Neuron (in vitro differentiated cells): ENCODE data around the gene PRTG.
"Not testable (repeated sequence)": the region's sequence is repeated elsewhere in the genome, so short reads cannot be mapped to it uniquely, and the experiment has no call there.

Experiments used
- H2AFZ ChIP-seq: one replicate; pipeline ENCODE4 v1.6.1; 2013; ENCODE audit warnings: low read depth, mild to moderate bottlenecking, inconsistent platforms, low read length, moderate library complexity
- H3K27me3 ChIP-seq: one replicate; pipeline ENCODE4 v1.6.1; 2013; ENCODE audit warnings: low read length; ENCODE audit not compliant: insufficient read depth
- H3K36me3 ChIP-seq: one replicate; pipeline ENCODE4 v1.6.1; 2013; ENCODE audit warnings: low read length; ENCODE audit not compliant: insufficient read depth
- H3K4me1 ChIP-seq: one replicate; pipeline ENCODE4 v1.6.1; 2013; ENCODE audit warnings: low read length; ENCODE audit not compliant: insufficient read depth
- H3K4me3 ChIP-seq: 2 replicates; pipeline ENCODE4 v1.5.1; 2013; ENCODE audit warnings: mild to moderate bottlenecking, low read length, moderate library complexity
- H3K9me3 ChIP-seq: one replicate; pipeline ENCODE4 v1.6.1; 2013; ENCODE audit warnings: low read length

PRTG gene

DNA sequence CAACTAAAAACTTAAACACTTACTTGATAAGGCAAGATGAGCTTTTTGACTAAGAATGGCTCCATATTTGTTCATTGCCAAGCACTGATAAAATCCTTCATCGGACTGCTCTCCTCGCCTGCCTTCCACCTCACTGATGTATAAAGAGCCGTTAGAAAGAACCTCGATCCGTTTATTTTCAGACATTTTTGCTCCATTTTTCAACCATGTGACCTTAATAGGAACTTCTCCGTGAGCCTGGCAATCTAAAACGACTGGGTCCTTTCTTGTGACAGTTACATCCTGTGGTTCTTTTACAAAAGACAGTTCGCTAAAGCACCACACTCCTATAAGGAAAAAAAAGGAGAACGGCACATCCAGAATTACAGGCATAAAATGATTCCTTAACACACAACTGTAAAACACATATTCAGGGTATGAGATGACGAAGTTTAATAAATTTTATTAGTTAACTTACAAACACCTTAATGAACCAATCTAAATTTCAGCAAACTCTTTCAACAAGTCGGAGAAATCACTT is 2.5 kb downstream of the PRTG start:
- peaks cover 53% of the 10 kb centered on the region for H3K4me1 ChIP-seq
- peak overlapping the region; percentile 81 for H3K4me3 ChIP-seq
- no peaks in the 10 kb centered on the region for H3K27me3 ChIP-seq

DNA sequence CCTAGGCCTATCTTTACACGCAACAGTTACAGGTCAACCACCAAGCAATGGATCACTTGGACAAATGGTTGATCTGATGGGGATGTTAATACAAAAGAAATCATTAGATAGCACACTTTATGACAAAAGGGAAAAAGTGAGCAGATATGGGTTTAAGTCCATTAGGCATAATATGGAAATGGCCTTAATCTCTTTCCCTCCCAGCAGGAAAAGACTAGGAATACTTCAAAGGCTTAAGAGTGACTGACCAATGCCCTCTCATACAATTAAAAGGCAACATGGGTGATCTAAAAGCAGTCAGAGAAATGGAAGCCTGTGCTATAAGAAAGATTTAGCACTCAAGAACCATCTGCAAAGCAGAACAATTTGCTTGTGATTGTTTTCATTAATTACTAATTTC is 3.3 kb downstream of the PRTG start:
- H3K36me3 ChIP-seq: peaks cover 49% of the 10 kb centered on the region
- peaks cover 60% of the 10 kb centered on the region for H3K4me1 ChIP-seq
- H3K27me3 ChIP-seq: no peaks in the 10 kb centered on the region
- no peak overlapping the region for H2AFZ ChIP-seq
- no peaks in the 10 kb centered on the region for H3K9me3 ChIP-seq
- peak overlapping the region; percentile 81 for H3K4me3 ChIP-seq

More for the DNA sequence above, 2.5 kb downstream of the PRTG start:
- H3K36me3 ChIP-seq: peaks cover 45% of the 10 kb centered on the region
- H2AFZ ChIP-seq: no peak overlapping the region
- H3K9me3 ChIP-seq: no peaks in the 10 kb centered on the region

DNA sequence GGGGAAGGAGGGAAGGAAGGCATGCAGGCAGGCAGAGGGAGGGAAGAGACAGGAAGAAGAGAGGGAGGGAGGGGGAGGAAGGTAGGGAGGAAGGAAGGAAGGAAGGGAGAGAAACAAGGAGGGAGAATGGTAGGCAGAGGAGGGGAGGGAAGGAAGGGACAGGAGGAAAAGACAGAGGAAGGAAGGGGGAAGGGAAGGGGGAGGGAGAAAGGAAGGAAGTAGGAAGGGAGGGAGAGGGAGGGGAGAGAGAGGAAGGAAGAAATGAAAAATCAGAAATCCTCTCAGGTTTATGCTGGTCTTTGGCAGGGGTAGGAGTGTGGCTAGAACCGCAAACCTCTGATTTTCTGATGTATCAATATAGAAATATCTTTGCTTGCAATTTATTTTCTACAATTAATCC is 4.2 kb downstream of the PRTG start:
- Histone ChIP-seq H2AFZ (no peak overlapping the region), H3K27me3 (no peaks in the 10 kb centered on the region), H3K4me1 (peaks cover 60% of the 10 kb centered on the region), H3K4me3 (peak overlapping the region; percentile 81), H3K36me3 (peaks cover 57% of the 10 kb centered on the region), H3K9me3 (peaks cover under 1% of the 10 kb centered on the region)

DNA sequence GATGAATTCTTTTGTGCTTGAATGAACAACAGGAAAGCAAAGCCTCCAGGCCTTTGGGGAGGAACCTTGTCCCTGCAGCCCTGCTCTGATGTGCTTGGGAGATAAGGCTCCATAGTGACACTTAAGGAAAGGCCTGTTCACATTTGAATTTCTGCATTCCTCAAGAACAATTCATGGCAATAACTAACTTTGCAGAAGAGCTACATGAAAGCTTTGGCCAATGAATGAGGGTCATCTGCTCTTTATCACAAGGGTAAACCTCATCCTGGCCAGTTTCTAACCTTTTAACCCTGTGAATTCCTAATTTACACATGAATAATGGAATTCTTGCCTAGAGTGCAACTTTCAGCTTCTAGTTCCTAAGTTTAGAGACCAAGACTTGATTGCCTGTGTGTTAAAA is 5.6 kb downstream of the PRTG start:
- peaks cover 3% of the 10 kb centered on the region for H3K9me3 ChIP-seq
- peaks cover 64% of the 10 kb centered on the region for H3K36me3 ChIP-seq
- H3K4me3 ChIP-seq: peak overlapping the region; percentile 40
- no peak overlapping the region for H2AFZ ChIP-seq
- no peaks in the 10 kb centered on the region for H3K27me3 ChIP-seq
- H3K4me1 ChIP-seq: peaks cover 61% of the 10 kb centered on the region

DNA sequence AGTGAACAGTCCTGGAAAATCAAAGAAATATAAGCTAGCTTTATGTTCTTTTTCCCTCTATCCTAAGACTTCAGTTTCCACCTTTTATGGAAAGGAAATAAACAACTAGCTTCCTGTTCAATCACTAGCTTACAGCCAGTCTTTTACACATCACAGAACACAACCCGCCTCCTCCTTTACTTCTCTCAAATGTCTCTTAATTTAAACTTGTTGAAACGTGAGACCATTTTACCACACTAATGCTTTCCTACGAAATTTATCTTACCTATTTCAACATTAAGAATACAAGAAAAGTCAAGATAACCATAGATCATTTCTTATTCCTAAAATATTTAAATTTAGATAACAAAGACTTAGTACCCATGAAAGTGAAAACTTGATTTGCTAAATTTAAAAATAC is 6.2 kb downstream of the PRTG start:
- Histone ChIP-seq H2AFZ (no peak overlapping the region), H3K36me3 (peaks cover 66% of the 10 kb centered on the region), H3K4me3 (peak overlapping the region; percentile 40), H3K27me3 (no peaks in the 10 kb centered on the region), H3K4me1 (peaks cover 61% of the 10 kb centered on the region), H3K9me3 (peaks cover 3% of the 10 kb centered on the region)

DNA sequence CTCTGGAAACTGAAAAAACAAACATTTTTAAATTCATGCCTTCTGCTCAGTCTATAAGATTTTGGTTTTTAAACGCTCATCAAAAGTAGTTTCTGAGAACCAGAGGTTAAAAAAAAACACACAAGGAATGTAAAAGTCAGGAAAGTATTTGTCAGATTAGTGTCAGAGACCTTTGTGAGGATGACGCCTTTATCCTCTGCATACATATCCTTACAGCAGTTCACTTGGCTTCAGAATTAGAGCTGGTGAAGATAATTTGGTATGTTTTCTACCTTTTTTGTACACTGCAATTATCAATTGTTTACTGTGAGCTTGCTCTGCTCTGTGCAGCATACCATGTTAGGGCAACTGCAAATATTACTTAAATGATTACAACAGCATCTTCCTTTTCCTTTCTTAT is 8.3 kb downstream of the PRTG start:
- peaks cover 58% of the 10 kb centered on the region for H3K4me1 ChIP-seq
- H3K36me3 ChIP-seq: peaks cover 66% of the 10 kb centered on the region
- no peaks in the 10 kb centered on the region for H3K27me3 ChIP-seq
- no peak overlapping the region for H2AFZ ChIP-seq
- H3K4me3 ChIP-seq: peak overlapping the region; percentile 21
- peaks cover 3% of the 10 kb centered on the region for H3K9me3 ChIP-seq

DNA sequence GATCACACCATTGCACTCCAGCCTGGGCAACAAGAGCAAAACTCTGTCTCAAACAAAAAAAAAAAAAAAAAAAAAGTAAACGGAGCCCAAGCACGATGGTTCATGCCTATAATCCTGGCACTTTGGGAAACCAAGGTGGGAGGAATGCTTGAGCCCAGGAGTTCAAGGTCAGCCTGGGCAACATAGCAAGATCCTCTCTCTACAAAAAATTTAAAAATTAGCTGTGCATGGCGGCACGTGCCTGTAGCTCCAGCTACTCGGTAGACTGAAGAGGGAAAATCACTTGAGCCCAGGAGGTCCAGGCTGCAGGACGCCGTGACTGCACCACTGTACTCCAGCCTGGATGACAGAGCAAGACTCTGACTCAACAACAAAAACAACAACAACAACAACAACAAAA is 9.5 kb downstream of the PRTG start:
- not testable (repeated sequence) for H3K9me3 ChIP-seq, H3K4me3 ChIP-seq, H2AFZ ChIP-seq, H3K27me3 ChIP-seq
- Histone ChIP-seq H3K4me1 (peaks cover 46% of the 10 kb centered on the region), H3K36me3 (peaks cover 67% of the 10 kb centered on the region)

DNA sequence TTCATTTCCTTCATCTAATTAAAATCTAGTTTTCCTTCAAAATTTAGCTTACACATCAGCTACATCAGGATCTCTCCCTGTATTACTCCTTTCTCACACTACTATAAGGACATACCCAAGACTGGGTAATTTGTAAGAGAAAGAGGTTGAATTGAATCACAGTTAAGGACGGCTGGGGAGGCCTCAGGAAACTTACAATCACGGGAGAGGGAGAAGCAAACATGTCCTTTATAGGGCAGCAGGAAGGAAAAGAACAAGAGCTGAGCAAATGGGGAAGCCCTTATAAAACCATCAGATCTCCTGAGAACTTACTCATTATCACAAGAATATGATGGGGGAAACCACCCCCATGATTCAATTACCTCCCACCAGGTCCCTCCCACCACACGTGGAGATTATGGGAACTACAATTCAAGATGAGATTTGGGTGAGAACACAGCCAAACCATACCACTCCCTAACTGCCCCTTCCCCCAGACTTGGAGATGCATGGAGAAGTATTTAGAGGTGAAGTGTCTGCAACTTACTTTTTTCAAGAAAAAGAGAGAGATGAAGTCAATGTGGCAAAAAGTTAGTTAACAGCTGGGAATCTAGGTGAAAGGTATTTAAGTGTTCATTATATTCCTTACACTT is 21.3 kb downstream of the PRTG start:
- Histone ChIP-seq H3K36me3 (peaks cover 59% of the 10 kb centered on the region), H2AFZ (no peak overlapping the region), H3K4me3 (no peak overlapping the region), H3K4me1 (peaks cover 21% of the 10 kb centered on the region), H3K27me3 (no peaks in the 10 kb centered on the region), H3K9me3 (peaks cover 14% of the 10 kb centered on the region)

DNA sequence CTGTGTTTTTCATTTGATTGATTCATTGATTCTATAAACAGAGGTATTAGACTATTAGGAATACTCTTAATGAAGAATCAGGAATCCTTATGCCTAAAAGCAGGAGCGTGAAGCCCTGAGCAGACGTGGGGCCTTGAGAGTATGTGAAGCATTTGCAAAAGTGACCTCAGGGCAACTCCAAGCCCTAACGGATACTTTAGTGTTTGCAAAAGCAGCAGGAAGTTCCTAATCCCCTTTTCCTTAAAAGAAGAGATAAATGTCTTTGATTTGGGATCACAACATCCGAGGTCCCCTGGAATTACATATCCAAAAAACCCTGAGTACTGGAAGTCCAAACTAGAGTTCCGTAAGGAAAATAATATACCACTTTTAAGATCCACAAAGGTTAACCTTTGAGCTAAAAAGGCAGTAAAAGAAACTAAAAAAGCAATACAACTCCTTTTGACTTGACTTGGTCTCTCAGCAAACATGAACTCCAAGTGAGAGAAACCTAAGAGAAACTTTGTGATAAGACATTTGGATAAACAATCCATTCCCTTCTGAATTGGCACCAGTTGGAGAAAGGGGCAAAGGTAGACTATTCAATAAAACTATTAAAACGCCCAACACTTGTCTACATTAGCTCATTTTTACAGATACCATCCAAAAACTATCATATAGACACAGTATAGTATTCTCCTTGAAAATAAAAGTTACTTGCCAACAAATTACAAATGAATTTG is 27.4 kb downstream of the PRTG start:
- Histone ChIP-seq H3K27me3 (no peaks in the 10 kb centered on the region), H3K36me3 (peaks cover 24% of the 10 kb centered on the region), H3K9me3 (no peaks in the 10 kb centered on the region), H3K4me3 (no peak overlapping the region), H3K4me1 (peaks cover 77% of the 10 kb centered on the region), H2AFZ (no peak overlapping the region)

DNA sequence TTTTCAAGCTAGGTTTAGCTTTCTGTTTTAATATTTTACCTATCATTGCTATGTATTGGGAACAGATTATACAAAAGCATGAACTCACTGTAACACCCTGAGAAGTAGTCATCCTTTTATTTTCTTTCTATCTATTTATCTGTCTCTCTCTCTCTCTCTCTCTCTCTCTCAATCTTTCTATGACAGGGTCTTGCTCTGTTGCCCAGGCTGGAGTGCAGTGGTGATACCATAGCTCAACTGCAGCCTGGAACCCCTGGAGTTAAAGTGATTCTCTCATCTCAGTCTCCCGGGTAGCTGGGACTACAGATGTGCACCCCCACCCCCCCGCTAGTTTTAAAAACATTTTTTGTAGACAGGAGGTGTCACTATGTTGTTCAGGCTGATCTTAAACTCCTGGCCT is 28.9 kb downstream of the PRTG start:
- Histone ChIP-seq H3K4me1 (peaks cover 77% of the 10 kb centered on the region), H3K36me3 (peaks cover 19% of the 10 kb centered on the region), H2AFZ (no peak overlapping the region), H3K27me3 (no peaks in the 10 kb centered on the region), H3K9me3 (no peaks in the 10 kb centered on the region), H3K4me3 (no peak overlapping the region)

DNA sequence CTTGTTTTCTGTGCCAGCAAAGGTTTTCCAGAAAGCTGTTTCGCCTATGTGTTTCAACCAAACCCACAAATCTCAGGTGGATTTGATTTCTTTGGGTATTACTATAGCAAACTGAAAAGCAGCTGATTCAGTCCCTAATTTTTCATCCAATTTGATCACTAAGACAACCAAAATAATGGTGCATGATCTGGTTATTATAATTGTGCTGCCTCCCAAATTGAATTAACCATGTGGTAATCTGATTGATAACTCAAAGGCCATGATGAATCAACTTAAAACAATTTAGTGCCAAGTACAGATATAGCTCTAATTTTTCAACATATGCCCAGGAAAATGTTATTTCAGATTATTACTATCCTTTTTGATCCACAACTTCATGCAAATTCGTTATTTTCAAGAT is 30.6 kb downstream of the PRTG start:
- Histone ChIP-seq H2AFZ (no peak overlapping the region), H3K9me3 (no peaks in the 10 kb centered on the region), H3K4me3 (no peak overlapping the region), H3K36me3 (peaks cover 24% of the 10 kb centered on the region), H3K4me1 (peaks cover 77% of the 10 kb centered on the region), H3K27me3 (no peaks in the 10 kb centered on the region)

DNA sequence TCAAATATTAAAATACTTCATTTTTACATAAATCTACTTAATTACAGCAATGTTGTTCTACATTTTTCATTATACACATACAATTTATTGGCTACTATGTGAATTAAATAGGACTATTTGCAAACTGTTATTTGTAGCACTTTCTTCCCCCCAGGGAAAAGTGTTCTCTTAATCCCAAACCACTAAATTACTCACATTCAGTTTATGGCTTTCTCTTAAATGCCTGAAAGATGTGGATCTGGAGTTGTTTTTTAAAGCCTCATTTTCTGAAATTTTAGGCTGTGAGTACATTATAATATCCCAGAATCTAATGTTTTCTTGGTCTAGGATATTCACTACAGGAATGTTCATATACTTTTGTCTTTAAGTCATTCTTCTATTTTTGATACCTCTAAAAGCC is 32.7 kb downstream of the PRTG start:
- Histone ChIP-seq H3K9me3 (no peaks in the 10 kb centered on the region), H3K36me3 (peaks cover 18% of the 10 kb centered on the region), H2AFZ (no peak overlapping the region), H3K4me3 (no peak overlapping the region), H3K27me3 (no peaks in the 10 kb centered on the region), H3K4me1 (peaks cover 74% of the 10 kb centered on the region)

DNA sequence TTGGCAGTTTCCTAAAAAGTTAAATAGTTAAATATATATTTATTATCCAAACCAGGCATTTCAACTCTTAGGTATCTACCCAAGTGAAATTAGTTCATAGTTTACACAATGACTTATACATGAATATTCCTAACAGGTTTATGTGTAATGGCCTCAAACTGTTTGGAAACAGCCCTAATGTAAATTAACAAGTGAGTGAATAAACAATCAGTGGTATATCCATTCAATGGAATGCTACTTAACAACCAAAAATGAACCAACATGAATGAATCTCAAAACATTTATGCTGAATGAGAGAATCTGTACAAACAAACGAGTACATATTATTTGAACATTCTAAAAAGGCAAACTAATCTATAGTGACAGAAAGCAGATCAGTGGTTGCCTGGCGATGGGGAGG is 33.5 kb downstream of the PRTG start:
- Histone ChIP-seq H3K36me3 (peaks cover 18% of the 10 kb centered on the region), H3K4me1 (peaks cover 74% of the 10 kb centered on the region), H3K27me3 (no peaks in the 10 kb centered on the region), H3K9me3 (no peaks in the 10 kb centered on the region), H3K4me3 (no peak overlapping the region), H2AFZ (no peak overlapping the region)
